Measurements from ENCODE around the gene SPDYE3. TPM values are rescaled to one million over a fixed set of nuclear protein-coding genes. Genes with fewer than 3 reads are reported as not detected.
A peak's percentile ranks its signal among the peaks of the same experiment; 100 is the strongest.
"Not testable (repeated sequence)": the region's sequence is repeated elsewhere in the genome, so short reads cannot be mapped to it uniquely, and the experiment has no call there.

SPDYE3 gene
- total RNA-seq, 1 experiment from 2014 or later: not detected

DNA sequence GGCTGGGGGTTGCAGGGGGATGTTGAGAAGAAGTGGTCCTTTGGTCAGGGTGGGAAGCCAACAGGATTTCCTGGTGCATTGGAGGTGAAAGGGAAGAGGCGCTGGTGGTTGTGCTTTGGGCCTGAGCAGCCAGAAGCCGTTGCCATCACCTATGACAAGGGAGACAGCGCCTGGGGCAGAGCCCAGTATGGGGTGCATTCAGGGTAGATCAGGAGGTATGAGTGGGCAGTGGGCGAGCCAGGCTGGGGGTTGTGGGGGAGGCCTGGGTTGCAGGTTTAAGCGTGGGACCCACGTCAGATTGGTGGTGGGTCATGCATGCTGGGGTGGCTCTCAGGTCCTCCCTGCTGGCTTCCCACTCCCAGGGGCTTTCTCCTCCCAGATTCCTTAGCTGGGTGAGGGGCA lies 44.2 kb downstream of the SPDYE3 start:
- Histone ChIP-seq H2BK5ac (ENCODE audit: insufficient read length, low read length) (no peak overlapping the region), H3K23ac (ENCODE audit: insufficient read length, low read depth, low read length) (no peak overlapping the region), H3K9ac (ENCODE audit: extremely low read depth, insufficient read length, low read length) (no peak overlapping the region), H3K23me2 (ENCODE audit: insufficient read length, low read depth, low read length, poor library complexity, severe bottlenecking) (no peaks in the 10 kb centered on the region), H3K14ac (ENCODE audit: insufficient read depth, low read length) (no peak overlapping the region), H4K20me1 (ENCODE audit: control insufficient read depth, insufficient read depth, insufficient read length) (no peaks in the 10 kb centered on the region), H2BK20ac (ENCODE audit: low read depth, low read length, poor library complexity, severe bottlenecking) (no peak overlapping the region), H3K9me3 (ENCODE audit: control insufficient read depth, low read depth, low read length) (no peaks in the 10 kb centered on the region), H3T11ph (ENCODE audit: low read length) (no peak overlapping the region), H3K4me1 (ENCODE audit: insufficient read depth, low read length) (no peaks in the 10 kb centered on the region), H2AFZ (ENCODE audit: low read length) (no peak overlapping the region), H2BK120ac (ENCODE audit: low read depth, low read length, poor library complexity, severe bottlenecking) (no peak overlapping the region), H3K18ac (ENCODE audit: insufficient read length, low read depth, low read length) (no peak overlapping the region), H3K27ac (ENCODE audit: insufficient read length, low read depth, low read length) (no peak overlapping the region), H3K4ac (ENCODE audit: low read depth, low read length) (no peak overlapping the region), H3K79me1 (ENCODE audit: insufficient read depth, low read depth, low read length, poor library complexity, severe bottlenecking) (no peaks in the 10 kb centered on the region), H4K5ac (ENCODE audit: insufficient read length, low read depth, low read length) (no peak overlapping the region), H3K4me2 (ENCODE audit: insufficient read depth, insufficient read length, low read length) (no peak overlapping the region), H3K27me3 (ENCODE audit: insufficient read depth, low read length) (no peaks in the 10 kb centered on the region), H2BK15ac (ENCODE audit: low read depth, low read length) (no peak overlapping the region), H2AK5ac (ENCODE audit: insufficient read length, low read length) (no peak overlapping the region), H3K56ac (ENCODE audit: insufficient read length, low read depth, low read length) (no peak overlapping the region), H4K8ac (replicated peaks; ENCODE audit: insufficient read length, low read depth, low read length) (no peak overlapping the region), H2BK12ac (ENCODE audit: insufficient read length, low read depth, low read length) (no peak overlapping the region), H3K79me2 (ENCODE audit: insufficient read depth, low read length) (no peaks in the 10 kb centered on the region), H4K91ac (ENCODE audit: insufficient read length, low read depth, low read length) (no peak overlapping the region)
- H3K27me3 Mint-ChIP-seq (ENCODE audit: low read depth): no peaks in the 10 kb centered on the region
- no peak for TF ChIP-seq CTCF (conservative IDR thresholded peaks at IDR 0.05)
- H3K36me3 Mint-ChIP-seq (ENCODE audit: insufficient read depth in 1 of 3, low read depth in 3 of 3): peaks cover 43 to 83% (median 74%) of the 10 kb centered on the region in 3 experiments; a peak in 6 of 7 replicates
- H3K9me3 Mint-ChIP-seq: no peaks in the 10 kb centered on the region
- DNase-seq: peak; percentile 17
- H3K27ac Mint-ChIP-seq: peak overlapping the region in 2 of 3 experiments; percentile 16 to 75; a peak in 3 of 7 replicates
- no CpG with 5 or more reads among the region's 6 CpGs for WGBS (ENCODE audit: extremely low coverage, insufficient read length, low lambda C conversion rate)
- H3K4me1 Mint-ChIP-seq: no peaks in the 10 kb centered on the region
- peak overlapping the region in 1 of 2 experiments; percentile 59; a peak in 1 of 5 replicates for H3K4me3 Mint-ChIP-seq

- not testable (repeated sequence) for H4K91ac ChIP-seq (ENCODE audit: insufficient read length, low read depth, low read length); H3K4me3 Mint-ChIP-seq; H3K23me2 ChIP-seq (ENCODE audit: insufficient read length, low read depth, low read length, poor library complexity, severe bottlenecking); H3K56ac ChIP-seq (ENCODE audit: insufficient read length, low read depth, low read length); H3K18ac ChIP-seq (ENCODE audit: insufficient read length, low read depth, low read length); H3K27ac ChIP-seq (ENCODE audit: insufficient read length, low read depth, low read length); H3K4me2 ChIP-seq (ENCODE audit: insufficient read depth, insufficient read length, low read length); H3K27me3 ChIP-seq (ENCODE audit: insufficient read depth, low read length); H3K4me1 ChIP-seq (ENCODE audit: insufficient read depth, low read length); H3K23ac ChIP-seq (ENCODE audit: insufficient read length, low read depth, low read length); H3K27me3 Mint-ChIP-seq (ENCODE audit: low read depth); H2BK20ac ChIP-seq (ENCODE audit: low read depth, low read length, poor library complexity, severe bottlenecking); H3K14ac ChIP-seq (ENCODE audit: insufficient read depth, low read length); H3K4me1 Mint-ChIP-seq; H2BK12ac ChIP-seq (ENCODE audit: insufficient read length, low read depth, low read length); H2BK5ac ChIP-seq (ENCODE audit: insufficient read length, low read length); H3T11ph ChIP-seq (ENCODE audit: low read length); H3K9me3 ChIP-seq (ENCODE audit: control insufficient read depth, low read depth, low read length); H3K4ac ChIP-seq (ENCODE audit: low read depth, low read length); H2AK5ac ChIP-seq (ENCODE audit: insufficient read length, low read length); H4K8ac ChIP-seq (replicated peaks; ENCODE audit: insufficient read length, low read depth, low read length); H4K20me1 ChIP-seq (ENCODE audit: control insufficient read depth, insufficient read depth, insufficient read length); H3K79me2 ChIP-seq (ENCODE audit: insufficient read depth, low read length); H3K79me1 ChIP-seq (ENCODE audit: insufficient read depth, low read depth, low read length, poor library complexity, severe bottlenecking); H3K27ac Mint-ChIP-seq; H4K5ac ChIP-seq (ENCODE audit: insufficient read length, low read depth, low read length); H3K9me3 Mint-ChIP-seq; H3K9ac ChIP-seq (ENCODE audit: extremely low read depth, insufficient read length, low read length); H2AFZ ChIP-seq (ENCODE audit: low read length); H2BK15ac ChIP-seq (ENCODE audit: low read depth, low read length); H2BK120ac ChIP-seq (ENCODE audit: low read depth, low read length, poor library complexity, severe bottlenecking)
- DNase-seq: peak; percentile 14
- no CpG with 5 or more reads among the region's 18 CpGs for WGBS (ENCODE audit: extremely low coverage, insufficient read length, low lambda C conversion rate)
- peaks cover 40 to 82% (median 72%) of the 10 kb centered on the region in 3 experiments; a peak in 6 of 7 replicates for H3K36me3 Mint-ChIP-seq (ENCODE audit: insufficient read depth in 1 of 3, low read depth in 3 of 3)
Observed at GRCh38 chr7:100352230-100352781, 44.8 kb downstream of the SPDYE3 start.

All from H9 (cell line).